Measurements from ENCODE around the gene POU3F3.

Gene POU3F3

GRCh38 chr2:104853534-104854497, at the start of gene POU3F3:
POU3F3 (plus strand) TSS chr2:104854115; CDS start chr2:104855511, 1,396 bp downstream.
- no peak for DNase-seq (ENCODE audit: low read depth in 2 of 2)

GRCh38 chr2:104804148-104804890, 49.6 kb upstream of the POU3F3 start:
- no peak for DNase-seq (ENCODE audit: low read depth in 2 of 2)

- DNase-seq (ENCODE audit: low read depth in 2 of 2): no peak
Observed at GRCh38 chr2:104812286-104812685, 41.6 kb upstream of the POU3F3 start.

- no peak for DNase-seq (ENCODE audit: low read depth in 2 of 2)
Observed at GRCh38 chr2:104816143-104816542, 37.8 kb upstream of the POU3F3 start.

GRCh38 chr2:104818264-104818663, 35.7 kb upstream of the POU3F3 start:
- no peak for DNase-seq (ENCODE audit: low read depth in 2 of 2)

- no peak for DNase-seq (ENCODE audit: low read depth in 2 of 2)
Observed at GRCh38 chr2:104820126-104820525, 33.8 kb upstream of the POU3F3 start.

- no peak for DNase-seq (ENCODE audit: low read depth in 2 of 2)
Observed at GRCh38 chr2:104825124-104825865, 28.6 kb upstream of the POU3F3 start.

GRCh38 chr2:104826016-104826415, 27.9 kb upstream of the POU3F3 start:
- DNase-seq (ENCODE audit: low read depth in 2 of 2): no peak

- DNase-seq (ENCODE audit: low read depth in 2 of 2): no peak
Observed at GRCh38 chr2:104831742-104832141, 22.2 kb upstream of the POU3F3 start.

- no peak for DNase-seq (ENCODE audit: low read depth in 2 of 2)
Observed at GRCh38 chr2:104834431-104835153, 19.3 kb upstream of the POU3F3 start.

- DNase-seq (ENCODE audit: low read depth in 2 of 2): no peak
Observed at GRCh38 chr2:104836265-104836664, 17.6 kb upstream of the POU3F3 start.

GRCh38 chr2:104836841-104837240, 17.1 kb upstream of the POU3F3 start:
- DNase-seq (ENCODE audit: low read depth in 2 of 2): no peak

- no peak for DNase-seq (ENCODE audit: low read depth in 2 of 2)
Observed at GRCh38 chr2:104840156-104840555, 13.8 kb upstream of the POU3F3 start.

GRCh38 chr2:104840893-104841585, 12.9 kb upstream of the POU3F3 start:
- DNase-seq (ENCODE audit: low read depth in 2 of 2): no peak

GRCh38 chr2:104841744-104842143, 12.2 kb upstream of the POU3F3 start:
- no peak for DNase-seq (ENCODE audit: low read depth in 2 of 2)

GRCh38 chr2:104844807-104845551, 8.9 kb upstream of the POU3F3 start:
- DNase-seq (ENCODE audit: low read depth in 2 of 2): no peak

- DNase-seq (ENCODE audit: low read depth in 2 of 2): no peak
Observed at GRCh38 chr2:104845552-104845931, 8.4 kb upstream of the POU3F3 start.

GRCh38 chr2:104845946-104846785, 7.7 kb upstream of the POU3F3 start:
- DNase-seq (ENCODE audit: low read depth in 2 of 2): no peak

Measured in stimulated activated CD8-positive, alpha-beta memory T cell treated with anti-CD3 and anti-CD28 coated beads, Interleukin-2, amount 100 ng/mL, for 1 hour (primary cell).